SK-N-MC (cell line): ENCODE results near the gene TLE7.

ENCODE experiments used
- DNase-seq: peaks from one replicate; pipeline ENCODE4 v3.0.0-alpha.2; 2011; ENCODE audit warnings: low read depth, low spot score
- H3K27ac ChIP-seq: fragments of 200-600 bp; sonication (generic); 2 replicates; pipeline ENCODE4 v1.5.1; 2016; ENCODE audit warnings: mixed run types
- H3K36me3 ChIP-seq: fragments of 200-600 bp; sonication (generic); 2 replicates; pipeline ENCODE4 v1.6.1; 2017; ENCODE audit warnings: antibody characterized with exemption, low read length, mixed read lengths; ENCODE audit not compliant: insufficient read depth
- H3K4me3 ChIP-seq: fragments of 200-600 bp; sonication (generic); 2 replicates; pipeline ENCODE4 v1.5.1; 2016
- H3K9ac ChIP-seq: fragments of 200-600 bp; sonication (generic); 2 replicates; pipeline ENCODE4 v1.8.0; 2017; ENCODE audit warnings: mixed run types, mixed read lengths; ENCODE audit not compliant: insufficient read length
- H3K9me3 ChIP-seq: fragments of 200-600 bp; sonication (generic); 2 replicates; pipeline ENCODE4 v1.6.1; 2017; ENCODE audit warnings: low read depth, mild to moderate bottlenecking, antibody characterized with exemption, low read length, moderate library complexity, mixed read lengths
- EZH2 ChIP-seq: fragments of 200-600 bp; sonication (generic); IDR thresholded peaks from one replicate; pipeline ENCODE4 v1.6.1; 2017; ENCODE audit warnings: antibody characterized with exemption
- FOXP2 ChIP-seq: optimal IDR thresholded peaks from 2 replicates; pipeline ENCODE3; 2011; ENCODE audit warnings: mild to moderate bottlenecking, moderate library complexity; ENCODE audit not compliant: insufficient read depth; ENCODE audit errors: extremely low read length, control extremely low read depth
- POLR2AphosphoS5 ChIP-seq: IDR thresholded peaks from 2 replicates; pipeline ENCODE4 v1.6.1; 2012; ENCODE audit warnings: mild to moderate bottlenecking, low read depth, low read length, borderline replicate concordance

The TLE7 gene

DNA sequence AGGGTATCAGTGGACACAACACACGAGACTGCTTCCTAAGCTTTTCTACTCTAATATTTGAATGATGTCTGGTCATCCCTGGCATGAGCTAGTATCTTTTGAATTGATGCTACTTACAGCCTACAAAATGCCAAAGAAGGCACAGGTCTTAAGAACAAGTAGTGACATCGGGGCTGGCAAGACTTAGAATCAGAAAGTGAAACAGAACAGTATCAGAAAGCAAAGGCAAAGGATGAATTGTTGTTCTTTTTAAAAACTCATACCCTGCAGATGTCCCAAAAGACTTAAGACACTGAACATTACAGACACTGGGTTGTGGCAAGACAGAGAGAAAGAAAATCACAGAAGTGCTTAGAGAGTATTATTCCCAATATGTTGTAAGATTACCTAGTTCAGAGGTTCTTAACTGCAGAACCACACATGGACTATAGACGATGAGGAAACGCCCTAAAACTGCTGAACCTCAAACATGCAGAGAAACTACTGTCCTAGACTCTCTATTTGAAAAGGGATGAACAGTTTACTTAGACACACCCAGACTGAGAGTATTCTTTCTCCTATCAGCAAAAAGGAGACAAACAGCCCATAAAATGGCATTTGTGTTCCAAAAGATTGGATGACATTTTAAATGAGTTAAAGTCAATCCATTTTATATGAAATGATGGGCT is 34.7 kb upstream of the TLE7 start:
- TF ChIP-seq EZH2 (no peak), FOXP2 (no peak), POLR2AphosphoS5 (no peak)
- Histone ChIP-seq H3K27ac (no peak overlapping the region), H3K36me3 (no peaks in the 10 kb centered on the region), H3K9me3 (no peaks in the 10 kb centered on the region), H3K4me3 (no peak overlapping the region), H3K9ac (no peak overlapping the region)
- DNase-seq, result no peak

GRCh38 chr16:71474864-71475263 is 33.0 kb upstream of the TLE7 start:
- Histone ChIP-seq H3K9me3 (no peaks in the 10 kb centered on the region), H3K4me3 (no peak overlapping the region)

DNA sequence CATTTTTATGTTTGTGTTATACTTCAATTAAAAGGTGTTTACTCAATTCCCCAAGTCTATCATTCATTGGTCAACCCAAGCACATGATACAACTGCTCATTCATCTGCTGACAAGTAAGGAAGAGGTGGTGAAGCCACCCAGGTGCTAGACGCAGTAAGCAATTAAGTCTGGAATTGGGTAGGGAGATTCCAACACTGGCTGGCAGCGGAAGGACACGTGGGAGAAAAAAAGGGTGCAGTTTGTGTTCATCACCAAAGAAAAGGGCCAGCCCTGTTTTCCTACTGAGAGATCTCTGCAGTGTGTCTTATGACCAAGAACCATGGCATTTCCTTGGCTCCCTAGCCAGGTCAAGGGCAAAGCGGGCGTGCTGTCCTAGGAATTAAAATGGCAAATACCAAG is 32.0 kb upstream of the TLE7 start:
- no peaks in the 10 kb centered on the region for H3K9me3 ChIP-seq
- H3K9ac ChIP-seq, result no peak overlapping the region
- H3K4me3 ChIP-seq, result no peak overlapping the region
- H3K27ac ChIP-seq, result no peak overlapping the region
- no peaks in the 10 kb centered on the region for H3K36me3 ChIP-seq
- DNase-seq, result no peak
- TF ChIP-seq POLR2AphosphoS5 (no peak), EZH2 (no peak), FOXP2 (no peak)

More at GRCh38 chr16:71474864-71475263, 33.0 kb upstream of the TLE7 start:
- Histone ChIP-seq H3K9ac (no peak overlapping the region), H3K36me3 (no peaks in the 10 kb centered on the region), H3K27ac (no peak overlapping the region)
- DNase-seq, result no peak
- TF ChIP-seq EZH2 (no peak), POLR2AphosphoS5 (no peak), FOXP2 (no peak)

- Histone ChIP-seq H3K4me3 (no peak overlapping the region), H3K9ac (no peak overlapping the region), H3K9me3 (no peaks in the 10 kb centered on the region), H3K36me3 (no peaks in the 10 kb centered on the region), H3K27ac (no peak overlapping the region)
- DNase-seq, result no peak
- TF ChIP-seq FOXP2 (no peak), POLR2AphosphoS5 (no peak), EZH2 (no peak)
Observed at GRCh38 chr16:71472931-71473330, 31.1 kb upstream of the TLE7 start.

- no peak for TF ChIP-seq POLR2AphosphoS5
- no peak for TF ChIP-seq FOXP2
- Histone ChIP-seq H3K9ac (no peak overlapping the region), H3K27ac (no peak overlapping the region), H3K4me3 (no peak overlapping the region), H3K36me3 (no peaks in the 10 kb centered on the region), H3K9me3 (no peaks in the 10 kb centered on the region)
- DNase-seq, result no peak
Observed at GRCh38 chr16:71472051-71472450, 30.2 kb upstream of the TLE7 start.

GRCh38 chr16:71467810-71468209 is 26.0 kb upstream of the TLE7 start:
- no peak for TF ChIP-seq EZH2
- no peak for TF ChIP-seq FOXP2
- TF ChIP-seq POLR2AphosphoS5, result no peak
- Histone ChIP-seq H3K4me3 (no peak overlapping the region), H3K36me3 (no peaks in the 10 kb centered on the region), H3K9me3 (no peaks in the 10 kb centered on the region), H3K27ac (no peak overlapping the region), H3K9ac (no peak overlapping the region)
- no peak for DNase-seq

GRCh38 chr16:71464231-71464630 is 22.4 kb upstream of the TLE7 start:
- TF ChIP-seq POLR2AphosphoS5 (no peak), FOXP2 (no peak), EZH2 (no peak)
- no peak overlapping the region for H3K4me3 ChIP-seq
- H3K9me3 ChIP-seq, result no peaks in the 10 kb centered on the region
- no peak for DNase-seq
- H3K27ac ChIP-seq, result no peak overlapping the region
- no peak overlapping the region for H3K9ac ChIP-seq
- no peaks in the 10 kb centered on the region for H3K36me3 ChIP-seq

GRCh38 chr16:71461686-71462648 is 20.1 kb upstream of the TLE7 start, which contains the start of gene ZNF23:
Gene ZNF23, minus strand, starts transcription at chr16:71462247. Its CDS starts 5,451 bp downstream, at chr16:71456796.
- Histone ChIP-seq H3K36me3 (no peaks in the 10 kb centered on the region), H3K9me3 (no peaks in the 10 kb centered on the region), H3K4me3 (peak within 1 kb of the TSS; percentile 88), H3K9ac (peak within 1 kb of the TSS; percentile 85), H3K27ac (no peak within 1 kb of the TSS)
- DNase-seq, result no peak
- peak; percentile 90 for TF ChIP-seq POLR2AphosphoS5
- TF ChIP-seq EZH2, result no peak
